SK-N-SH (cell line): ENCODE measurements around the gene HDAC11. TPM values are rescaled to one million over a fixed set of nuclear protein-coding genes. Genes with fewer than 3 reads are reported as not detected.

Source experiments
- CTCF ChIA-PET: fragments of 300-600, 350-600 bp; formaldehyde crosslinking; extraction: SDS; loops from one replicate; lab custom pipeline; 2021; lab: Yijun Ruan, JAX
- POLR2A ChIA-PET: fragments of 350-600 bp; sonication (Branson Sonifier 250); formaldehyde crosslinking; extraction: SDS; loops from one replicate; lab custom pipeline; 2020; ENCODE audit warnings: antibody characterized with exemption, inconsistent platforms; lab: Yijun Ruan, JAX
- DNase-seq: peaks from one replicate; pipeline ENCODE4 v3.0.0; 2012
- H2AFZ ChIP-seq: fragments of 200-600 bp; sonication (generic); 2 replicates; pipeline ENCODE4 v1.8.1; 2016; ENCODE audit warnings: antibody characterized with exemption, mild to moderate bottlenecking, low read depth
- H3F3A ChIP-seq: fragments of 200-600 bp; sonication (generic); replicated peaks from 2 replicates; pipeline ENCODE3; 2016; ENCODE audit warnings: antibody characterized with exemption, mild to moderate bottlenecking; ENCODE audit not compliant: insufficient read depth
- H3K27ac ChIP-seq, 2 experiments: fragments of 200-500 bp in 1 of 2; fragments of 200-600 bp in 1 of 2; sonication (Bioruptor generic) in 1 of 2; sonication (generic), shearing (Covaris generic) in 1 of 2; 2 replicates each; pipeline versions ENCODE4 v1.5.1 to v1.6.1; 2014 to 2016; ENCODE audit warnings: low read depth in 2 of 2, inconsistent platforms in 1 of 2, low read length in 1 of 2, mild to moderate bottlenecking in 1 of 2, mixed read lengths in 1 of 2
- H3K27me3 ChIP-seq: fragments of 200-600 bp; sonication (generic), shearing (Covaris generic); 2 replicates; pipeline ENCODE4 v1.6.1; 2016; ENCODE audit warnings: mixed run types; ENCODE audit not compliant: insufficient read depth
- H3K36me3 ChIP-seq, 2 experiments: fragments of 200-500 bp in 1 of 2; fragments of 200-600 bp in 1 of 2; sonication (Bioruptor generic) in 1 of 2; sonication (generic) in 1 of 2; replicated peaks in 1 of 2; 2 replicates each; pipeline versions ENCODE3 to v1.5.1; 2014 to 2016; ENCODE audit warnings: low read length in 1 of 2, mild to moderate bottlenecking in 1 of 2; ENCODE audit not compliant: insufficient read depth in 2 of 2, control insufficient read depth in 1 of 2
- H3K4me1 ChIP-seq, 2 experiments: fragments of 200-500 bp in 1 of 2; fragments of 200-600 bp in 1 of 2; sonication (Bioruptor generic) in 1 of 2; sonication (generic), shearing (Covaris generic) in 1 of 2; 2 replicates each; pipeline versions ENCODE4 v1.5.1 to v1.6.1; 2014 to 2016; ENCODE audit warnings: low read depth in 1 of 2, low read length in 1 of 2, mixed run types in 1 of 2; ENCODE audit not compliant: insufficient read depth in 2 of 2, control insufficient read depth in 1 of 2
- H3K4me2 ChIP-seq: fragments of 200-600 bp; sonication (generic), shearing (Covaris generic); 2 replicates; pipeline ENCODE4 v1.6.1; 2017; ENCODE audit warnings: mixed run types
- H3K4me3 ChIP-seq, 2 experiments: fragments of 200-500 bp in 1 of 2; fragments of 200-600 bp in 1 of 2; sonication (Bioruptor generic) in 1 of 2; sonication (generic), shearing (Covaris generic) in 1 of 2; 2 replicates each; pipeline versions ENCODE4 v1.5.1 to v1.8.1; 2014 to 2016; ENCODE audit warnings: low read depth in 2 of 2, inconsistent platforms in 1 of 2, low read length in 1 of 2, mild to moderate bottlenecking in 1 of 2, mixed read lengths in 1 of 2, moderate library complexity in 1 of 2
- H3K79me2 ChIP-seq: fragments of 200-600 bp; sonication (generic); 2 replicates; pipeline ENCODE4 v1.8.1; 2017; ENCODE audit warnings: mild to moderate bottlenecking; ENCODE audit not compliant: insufficient read depth
- H3K9ac ChIP-seq: fragments of 200-600 bp; sonication (generic); 2 replicates; pipeline ENCODE4 v1.6.1; 2017; ENCODE audit warnings: mixed run types
- H3K9me2 ChIP-seq: fragments of 200-600 bp; sonication (generic); 2 replicates; pipeline ENCODE4 v1.6.1; 2017; ENCODE audit warnings: mixed run types
- H3K9me3 ChIP-seq: fragments of 200-600 bp; sonication (generic); 2 replicates; pipeline ENCODE4 v1.6.1; 2017; ENCODE audit warnings: mixed run types, mild to moderate bottlenecking, moderate library complexity
- H4K20me1 ChIP-seq: fragments of 200-600 bp; sonication (generic); 2 replicates; pipeline ENCODE4 v1.6.1; 2017; ENCODE audit warnings: mild to moderate bottlenecking, mixed run types; ENCODE audit not compliant: insufficient read depth
- CHD2 ChIP-seq: fragments of 150-350 bp; IDR thresholded peaks from 2 replicates; pipeline ENCODE4 v1.6.1; 2018; ENCODE audit warnings: low read length; ENCODE audit not compliant: partially characterized antibody
- ELF1 ChIP-seq: IDR thresholded peaks from 2 replicates; pipeline ENCODE4 v1.4.0; 2012
- EP300 ChIP-seq, 2 experiments: IDR thresholded peaks; 2 replicates each; pipeline versions ENCODE4 v1.4.0 to v1.6.1; 2012; ENCODE audit warnings: borderline replicate concordance in 1 of 2, low read depth in 1 of 2, low read length in 1 of 2
- FOXJ3 ChIP-seq: sonication (generic); formaldehyde crosslinking; IDR thresholded peaks from 2 replicates; pipeline ENCODE4 v1.5.1; 2020; ENCODE audit warnings: mild to moderate bottlenecking, missing genetic modification reagents
- FOXM1 ChIP-seq: IDR thresholded peaks from 2 replicates; pipeline ENCODE4 v1.4.0; 2012; ENCODE audit warnings: low read depth, mild to moderate bottlenecking
- MEF2A ChIP-seq: IDR thresholded peaks from 2 replicates; pipeline ENCODE4 v1.4.0; 2012; ENCODE audit warnings: low read depth, borderline replicate concordance
- NRF1 ChIP-seq: IDR thresholded peaks from 2 replicates; pipeline ENCODE4 v1.6.1; 2012; ENCODE audit warnings: low read depth, mild to moderate bottlenecking, low read length
- RAD21 ChIP-seq: IDR thresholded peaks from 2 replicates; pipeline ENCODE4 v1.6.1; 2012; ENCODE audit warnings: mild to moderate bottlenecking, low read length
- RCOR1 ChIP-seq: fragments of 150-350 bp; IDR thresholded peaks from 2 replicates; pipeline ENCODE4 v1.6.1; 2017; ENCODE audit warnings: antibody characterized with exemption, low read length
- RFX5 ChIP-seq: IDR thresholded peaks from 2 replicates; pipeline ENCODE4 v1.6.1; 2012; ENCODE audit warnings: mild to moderate bottlenecking, improper control_type of control experiment, low read length
- RXRA ChIP-seq: IDR thresholded peaks from 2 replicates; pipeline ENCODE4 v1.4.0; 2012; ENCODE audit warnings: low read depth, mild to moderate bottlenecking, borderline replicate concordance
- SIN3A ChIP-seq: IDR thresholded peaks from 2 replicates; pipeline ENCODE4 v1.6.1; 2012; ENCODE audit warnings: low read depth, mild to moderate bottlenecking, low read length, moderate library complexity, borderline replicate concordance
- SMC3 ChIP-seq: IDR thresholded peaks from 2 replicates; pipeline ENCODE4 v1.6.1; 2012; ENCODE audit warnings: low read depth, low read length, improper control_type of control experiment
- TCF12 ChIP-seq: IDR thresholded peaks from 2 replicates; pipeline ENCODE4 v1.4.0; 2012
- TEAD4 ChIP-seq: IDR thresholded peaks from 2 replicates; pipeline ENCODE4 v1.4.0; 2012; ENCODE audit warnings: mild to moderate bottlenecking, borderline replicate concordance; ENCODE audit not compliant: insufficient read depth
- WGBS: methylation state at CpG from one replicate; pipeline ENCODE4 v1.1.6; 2017; ENCODE audit warnings: low lambda C conversion rate; 5-methylcytosine and 5-hydroxymethylcytosine counted together
- polyA plus RNA-seq, 3 experiments: library from polyadenylated mRNA; depleted of rRNA; stranded (reverse); fragments of >200 nt; gene quantifications; 2 replicates each; pipeline ENCODE4 v1.2.3, GENCODE V29; 2012
- TF ChIP-seq, protein P1 (sequence below): fragments of 150-350 bp; IDR thresholded peaks from 2 replicates; pipeline ENCODE4 v1.6.1; 2017; ENCODE audit warnings: antibody characterized with exemption, low read length, low read depth, borderline replicate concordance
- TF ChIP-seq, protein P2 (sequence below): fragments of 200-600 bp; sonication (generic); IDR thresholded peaks from 2 replicates; pipeline ENCODE4 v1.6.1; 2017; ENCODE audit warnings: antibody characterized with exemption, mild to moderate bottlenecking, moderate library complexity

HDAC11 gene
- polyA plus RNA-seq, 1 of the 3 experiments (the other 2 are of a cell fraction): 17.5 TPM

DNA sequence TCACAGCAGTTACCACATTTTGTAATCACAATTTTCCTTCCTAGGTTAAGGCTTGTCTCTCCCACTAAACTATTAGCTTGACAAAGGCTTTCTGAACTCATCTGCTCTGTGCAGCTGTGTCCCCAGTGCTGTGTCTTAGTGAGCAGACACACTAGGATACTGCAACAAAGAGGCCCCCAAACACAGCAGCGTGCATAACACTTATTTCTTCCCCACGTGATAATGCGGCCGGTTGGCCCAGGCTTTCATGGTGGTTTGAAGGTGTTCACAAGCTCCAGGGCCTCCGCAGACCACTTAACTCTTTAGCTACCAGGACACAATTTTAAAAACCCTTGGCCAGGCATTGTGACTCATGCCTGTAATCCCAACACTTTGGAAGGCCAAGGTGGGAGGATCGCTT lies 2.2 kb upstream of the HDAC11 start:
- POLR2A ChIA-PET: no interaction called here
- H3K4me2 ChIP-seq: no peak overlapping the region
- WGBS: 86% methylated on average over 6 of the region's 6 CpGs
- CTCF ChIA-PET: interaction anchor here (1.2 to 11.1 kb wide), 2 partner anchors 17 to 171 kb away, joined by 3 to 109 read pairs; no protein-coding TSS in a partner anchor
- no peak overlapping the region for H3K4me3 ChIP-seq
- H3K27me3 ChIP-seq: no peaks in the 10 kb centered on the region
- TF ChIP-seq EP300 (IDR thresholded peaks at IDR 0.05; ENCODE audit: borderline replicate concordance in 1 of 2, low read depth in 1 of 2, low read length in 1 of 2) (no peak), CHD2 (no peak), ELF1 (no peak), RFX5 (no peak), SMC3 (no peak)
- TF ChIP-seq, protein P1, sequence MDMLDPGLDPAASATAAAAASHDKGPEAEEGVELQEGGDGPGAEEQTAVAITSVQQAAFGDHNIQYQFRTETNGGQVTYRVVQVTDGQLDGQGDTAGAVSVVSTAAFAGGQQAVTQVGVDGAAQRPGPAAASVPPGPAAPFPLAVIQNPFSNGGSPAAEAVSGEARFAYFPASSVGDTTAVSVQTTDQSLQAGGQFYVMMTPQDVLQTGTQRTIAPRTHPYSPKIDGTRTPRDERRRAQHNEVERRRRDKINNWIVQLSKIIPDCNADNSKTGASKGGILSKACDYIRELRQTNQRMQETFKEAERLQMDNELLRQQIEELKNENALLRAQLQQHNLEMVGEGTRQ: no peak
- no peaks in the 10 kb centered on the region for H3K79me2 ChIP-seq
- H3K9me2 ChIP-seq: no peaks in the 10 kb centered on the region
- H3K9me3 ChIP-seq: no peaks in the 10 kb centered on the region
- no peak for DNase-seq
- no peak overlapping the region for H3K27ac ChIP-seq
- no peak overlapping the region for H3K9ac ChIP-seq
- H3K36me3 ChIP-seq: no peaks in the 10 kb centered on the region
- peaks cover 9 to 26% of the 10 kb centered on the region in 2 experiments; a peak in 1 of 4 replicates for H3K4me1 ChIP-seq
- no peaks in the 10 kb centered on the region for H4K20me1 ChIP-seq
- H2AFZ ChIP-seq: no peak overlapping the region
- H3F3A ChIP-seq: peaks cover 3% of the 10 kb centered on the region

DNA sequence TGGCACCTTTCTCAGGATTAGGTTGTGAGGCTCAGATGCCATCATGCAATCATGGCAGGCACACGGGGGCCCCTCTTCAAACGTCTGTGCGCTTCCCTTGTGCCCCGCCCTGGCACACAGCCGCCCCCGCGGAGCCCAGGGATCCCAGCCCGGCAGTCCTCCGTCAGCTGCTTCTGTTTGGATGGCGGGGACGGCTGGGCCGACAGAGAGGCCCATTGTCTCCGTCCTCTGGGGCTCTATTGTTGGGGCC lies 849 bp upstream of the HDAC11 start:
- Histone ChIP-seq H3K4me2 (peak overlapping the region; percentile 97), H3K27ac (peak overlapping the region in 1 of 2 experiments; percentile 58; a peak in 1 of 4 replicates), H4K20me1 (no peaks in the 10 kb centered on the region), H3K9ac (peak overlapping the region; percentile 79), H3K36me3 (no peaks in the 10 kb centered on the region), H3F3A (peaks cover 3% of the 10 kb centered on the region), H3K79me2 (no peaks in the 10 kb centered on the region), H3K9me3 (no peaks in the 10 kb centered on the region)
- POLR2A ChIA-PET: no interaction called here
- TF ChIP-seq FOXJ3: no peak
- TF ChIP-seq RCOR1: no peak
- TF ChIP-seq, protein P2, sequence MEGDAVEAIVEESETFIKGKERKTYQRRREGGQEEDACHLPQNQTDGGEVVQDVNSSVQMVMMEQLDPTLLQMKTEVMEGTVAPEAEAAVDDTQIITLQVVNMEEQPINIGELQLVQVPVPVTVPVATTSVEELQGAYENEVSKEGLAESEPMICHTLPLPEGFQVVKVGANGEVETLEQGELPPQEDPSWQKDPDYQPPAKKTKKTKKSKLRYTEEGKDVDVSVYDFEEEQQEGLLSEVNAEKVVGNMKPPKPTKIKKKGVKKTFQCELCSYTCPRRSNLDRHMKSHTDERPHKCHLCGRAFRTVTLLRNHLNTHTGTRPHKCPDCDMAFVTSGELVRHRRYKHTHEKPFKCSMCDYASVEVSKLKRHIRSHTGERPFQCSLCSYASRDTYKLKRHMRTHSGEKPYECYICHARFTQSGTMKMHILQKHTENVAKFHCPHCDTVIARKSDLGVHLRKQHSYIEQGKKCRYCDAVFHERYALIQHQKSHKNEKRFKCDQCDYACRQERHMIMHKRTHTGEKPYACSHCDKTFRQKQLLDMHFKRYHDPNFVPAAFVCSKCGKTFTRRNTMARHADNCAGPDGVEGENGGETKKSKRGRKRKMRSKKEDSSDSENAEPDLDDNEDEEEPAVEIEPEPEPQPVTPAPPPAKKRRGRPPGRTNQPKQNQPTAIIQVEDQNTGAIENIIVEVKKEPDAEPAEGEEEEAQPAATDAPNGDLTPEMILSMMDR: no peak
- no peak for TF ChIP-seq MEF2A
- no peak for TF ChIP-seq RAD21
- TF ChIP-seq SMC3: no peak
- no peak for TF ChIP-seq SIN3A
- no peak for TF ChIP-seq TCF12
- TF ChIP-seq FOXM1: no peak
- no peak for TF ChIP-seq RXRA
- TF ChIP-seq TEAD4: no peak
- no peak for TF ChIP-seq NRF1
- TF ChIP-seq, all 33 proteins: peak for 0
- peak overlapping the region; percentile 68 to 87 for H3K4me3 ChIP-seq
- CTCF ChIA-PET: interaction anchor here (1.1 to 11.1 kb wide), 4 partner anchors 16 to 170 kb away, joined by 3 to 109 read pairs (median 26); no protein-coding TSS in a partner anchor
- H3K4me1 ChIP-seq: peaks cover 9 to 26% of the 10 kb centered on the region in 2 experiments; a peak in 1 of 4 replicates
- DNase-seq: peak; percentile 59
- 36% methylated on average over 3 of the region's 13 CpGs for WGBS
- H3K9me2 ChIP-seq: no peaks in the 10 kb centered on the region
- no peaks in the 10 kb centered on the region for H3K27me3 ChIP-seq
- H2AFZ ChIP-seq: peak overlapping the region; percentile 93
